Kidney (tissue), 22 donors: Measurements from ENCODE around the gene CWC22. TPM values are rescaled to one million over a fixed set of nuclear protein-coding genes. Genes with fewer than 3 reads are reported as not detected.
"Not testable (repeated sequence)": the region's sequence is repeated elsewhere in the genome, so short reads cannot be mapped to it uniquely, and the experiment has no call there.

Experiments
- DNase-seq, 5 donors: peaks; one replicate each; pipeline ENCODE4 v3.0.0-alpha.2; 2013 to 2020
- FAIRE-seq: peaks from 2 replicates; lab custom pipeline; 2012; peaks lifted over from hg19 to GRCh38; lab: Jason Lieb, UNC
- H3K27ac ChIP-seq, 2 donors: one replicate each; pipeline ENCODE4 v1.7.0; 2013; ENCODE audit warnings: low read depth in 2 of 2, low read length in 2 of 2, inconsistent platforms in 1 of 2
- H3K27me3 ChIP-seq: one replicate; pipeline ENCODE4 v1.7.1; 2013; ENCODE audit warnings: low read length, inconsistent platforms; ENCODE audit not compliant: control insufficient read depth, insufficient read depth
- H3K36me3 ChIP-seq, 3 donors: one replicate each; pipeline versions ENCODE4 v1.7.0 to v1.7.1; 2013; ENCODE audit warnings: low read length in 3 of 3, control low read depth in 1 of 3, inconsistent platforms in 1 of 3; ENCODE audit not compliant: insufficient read depth in 3 of 3, control insufficient read depth in 2 of 3
- H3K4me1 ChIP-seq, 3 donors: one replicate each; pipeline versions ENCODE4 v1.7.0 to v1.7.1; 2013; ENCODE audit warnings: low read length in 3 of 3, inconsistent platforms in 1 of 3, low read depth in 1 of 3; ENCODE audit not compliant: control insufficient read depth in 2 of 3, insufficient read depth in 2 of 3
- H3K4me3 ChIP-seq, 3 donors: one replicate each; pipeline versions ENCODE4 v1.7.0 to v1.8.1; 2013; ENCODE audit warnings: low read length in 3 of 3, control low read depth in 1 of 3, inconsistent platforms in 1 of 3
- H3K9ac ChIP-seq, 3 donors: one replicate each; pipeline versions ENCODE4 v1.7.0 to v1.7.1; 2013; ENCODE audit warnings: low read length in 3 of 3, control low read depth in 1 of 3, inconsistent platforms in 1 of 3
- H3K9me3 ChIP-seq, 3 donors: one replicate each; pipeline versions ENCODE4 v1.7.0 to v1.7.1; 2013; ENCODE audit warnings: low read length in 3 of 3, control low read depth in 1 of 3, inconsistent platforms in 1 of 3; ENCODE audit not compliant: control insufficient read depth in 2 of 3, insufficient read depth in 1 of 3
- CTCF ChIP-seq: IDR thresholded peaks from 3 replicates; pipeline ENCODE4 v1.5.1; 2012; ENCODE audit warnings: mild to moderate bottlenecking, moderate library complexity, borderline replicate concordance; ENCODE audit not compliant: insufficient read depth; ENCODE audit errors: extremely low read depth
- intact Hi-C: fragments of 100-400 bp; cut with DNase I; formaldehyde crosslinking; loops from one replicate; pipeline ENCODE4 v1.11.1; 2022
- long read RNA-seq, 10 donors: library from polyadenylated mRNA in 1 of 10; unstranded in 1 of 10; transcript quantifications; one replicate each; pipeline ENCODE4 v2.0.0 and lab custom pipeline, GENCODE V29; 2021 to 2026
- polyA plus RNA-seq: library from polyadenylated mRNA; stranded (reverse); fragments of 350-450 nt; fragmentation: Illumina TruSeq; extraction: RNeasy Lipid Tissue Mini Kit (QIAGEN cat#74804); gene quantifications from one replicate; pipeline ENCODE4 v1.2.3, GENCODE V29; 2014; ENCODE audit warnings: low read depth, low replicate concordance; ENCODE audit not compliant: insufficient read depth
- total RNA-seq: library from RNA; stranded (reverse); fragmentation: NEBNext Ultra II Directional; extraction: Animal tissue kit (Norgen Biotek cat#: 25700); gene quantifications from one replicate; pipeline ENCODE4 v1.2.1, GENCODE V29; 2021
- donor health status: control.
- donor health status: control.
- donor health status: control.
- donor health status: control.
- donor health status: control.
- donor health status: DM: yes; HTN: yes; CAD: no.
- donor health status: Normal renal cell carcinoma (clear cell type).

The CWC22 gene
- total RNA-seq (20.6 TPM), polyA plus RNA-seq (10.3 TPM)
- long read RNA-seq, donor 1, partial matches to known transcripts = 8 of 9 reads
- long read RNA-seq, donor 1, other reads (novel, unspliced or antisense) = 0 of 9 reads
- long read RNA-seq, donor 2, partial matches to known transcripts = 14 of 17 reads
- long read RNA-seq, donor 2, other reads (novel, unspliced or antisense) = 0 of 17 reads
- long read RNA-seq, donor 3, partial matches to known transcripts = 18 of 21 reads
- long read RNA-seq, donor 3, other reads (novel, unspliced or antisense) = 0 of 21 reads
- long read RNA-seq, donor 4, partial matches to known transcripts = 13 of 13 reads
- long read RNA-seq, donor 4, other reads (novel, unspliced or antisense) = 0 of 13 reads
- long read RNA-seq, donor 5 = 0 reads
- long read RNA-seq, donor 6, partial matches to known transcripts = 16 of 19 reads
- long read RNA-seq, donor 6, other reads (novel, unspliced or antisense) = 0 of 19 reads
- long read RNA-seq, donor 7, transcript CWC22-201 (20 exons, 2,392 nt) = major isoform, 17 of 21 reads
- long read RNA-seq, donor 7, partial matches to known transcripts = 4 of 21 reads
- long read RNA-seq, donor 7, other reads (novel, unspliced or antisense) = 0 of 21 reads
- long read RNA-seq, donor 8, partial matches to known transcripts = 13 of 14 reads
- long read RNA-seq, donor 8, other reads (novel, unspliced or antisense) = 0 of 14 reads
- long read RNA-seq, donor 9, partial matches to known transcripts = 0 of 2 reads
- long read RNA-seq, donor 9, other reads (novel, unspliced or antisense) = 0 of 2 reads
- long read RNA-seq, donor 10, partial matches to known transcripts = 9 of 11 reads
- long read RNA-seq, donor 10, other reads (novel, unspliced or antisense) = 0 of 11 reads

DNA sequence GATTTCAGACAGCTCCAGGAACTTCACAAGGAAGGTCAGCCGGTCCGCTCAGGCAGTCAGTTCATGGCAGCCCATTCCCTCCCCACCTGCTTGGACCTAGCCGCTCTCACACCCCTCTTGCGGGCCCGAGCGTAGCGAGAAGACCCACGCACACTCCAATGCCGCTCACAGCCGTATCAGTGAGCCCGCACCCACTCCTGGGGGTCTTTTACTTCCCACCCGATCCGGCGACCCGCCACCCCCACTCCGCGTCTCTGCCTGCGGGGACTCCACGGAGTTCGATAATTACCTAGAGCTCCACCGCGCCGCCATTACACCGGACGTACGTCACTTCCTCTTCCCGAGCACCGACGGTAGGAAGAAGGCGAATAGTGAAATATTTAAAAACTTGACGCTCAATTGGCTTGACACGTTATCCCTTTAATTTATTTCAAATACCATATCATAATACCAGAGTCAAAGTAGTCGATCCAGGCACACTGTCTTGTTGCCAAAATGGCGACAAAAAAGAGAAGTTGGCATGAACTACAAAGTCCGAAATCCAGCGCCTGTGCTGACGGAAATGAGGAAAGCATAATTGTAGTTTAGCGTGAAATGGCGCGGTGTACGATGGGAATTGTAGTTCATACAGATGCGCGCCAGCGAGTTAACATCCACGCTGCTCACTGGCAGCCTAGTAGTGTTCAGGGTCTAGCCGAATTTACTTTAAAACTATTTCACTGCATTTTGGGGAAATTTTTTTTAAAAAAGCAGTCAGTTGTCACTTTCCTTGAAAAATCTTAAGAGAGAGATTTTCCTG lies at the start of gene CWC22:
CWC22 (minus strand) TSS at position 517 of the 799 bp plus-strand sequence. CDS start 13,956 bp downstream, outside the sequence.
- Histone ChIP-seq H3K4me1 (peaks cover 3 to 20% (median 6%) of the 10 kb centered on the region in 3 donors), H3K27ac (peak within 1 kb of the TSS; percentile 92 to 97), H3K36me3 (no peaks in the 10 kb centered on the region), H3K4me3 (peak within 1 kb of the TSS; percentile 93 to 97 (median 95)), H3K27me3 (no peaks in the 10 kb centered on the region), H3K9ac (peak within 1 kb of the TSS; percentile 49 to 96 (median 92)), H3K9me3 (no peaks in the 10 kb centered on the region)
- DNase-seq = peak; percentile 89 to 98 (median 91)
- peak; percentile 90 for FAIRE-seq
- TF ChIP-seq CTCF = no peak
- intact Hi-C loops = no loop called here

- no peaks in the 10 kb centered on the region for H3K27me3 ChIP-seq
- H3K4me3 ChIP-seq = no peak overlapping the region
- H3K9me3 ChIP-seq = no peaks in the 10 kb centered on the region
- no peaks in the 10 kb centered on the region for H3K4me1 ChIP-seq
- DNase-seq (no peak), FAIRE-seq (no peak)
- H3K9ac ChIP-seq = no peak overlapping the region
- no peaks in the 10 kb centered on the region for H3K36me3 ChIP-seq
- intact Hi-C loops = no loop called here
- no peak for TF ChIP-seq CTCF
- no peak overlapping the region for H3K27ac ChIP-seq
Measured at GRCh38 chr2:180056367-180057118, 49.4 kb upstream of the CWC22 start.

DNA sequence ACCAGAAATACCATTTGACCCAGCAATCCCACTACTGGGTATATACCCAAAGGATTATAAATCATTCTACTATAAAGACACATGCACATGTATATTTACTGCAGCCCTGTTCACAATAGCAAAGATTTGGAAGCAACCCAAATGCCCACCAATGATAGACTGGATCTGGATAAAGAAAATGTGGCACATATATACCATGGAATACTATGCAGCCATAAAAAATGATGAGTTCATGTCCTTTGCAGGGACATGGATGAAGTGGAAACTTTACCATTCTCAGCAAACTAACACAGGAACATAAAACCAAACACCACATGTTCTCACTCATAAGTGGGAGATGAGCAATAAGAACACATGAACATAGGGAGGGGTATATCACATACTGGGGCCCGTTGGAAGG lies 47.5 kb upstream of the CWC22 start:
- H3K36me3 ChIP-seq, FAIRE-seq, DNase-seq, H3K27ac ChIP-seq, intact Hi-C loops, H3K4me3 ChIP-seq, H3K9ac ChIP-seq, H3K9me3 ChIP-seq, H3K4me1 ChIP-seq, H3K27me3 ChIP-seq: not testable (repeated sequence)
